Measurements from ENCODE around the gene ARID5B. TPM values are rescaled to one million over a fixed set of nuclear protein-coding genes. Genes with fewer than 3 reads are reported as not detected.
A peak's percentile ranks its signal among the peaks of the same experiment; 100 is the strongest.

Gene ARID5B
- total RNA-seq, 1 donor, result 94.1 TPM

GRCh38 chr10:62033125-62033524 is 131.6 kb downstream of the ARID5B start:
- Histone ChIP-seq H4K20me1 (ENCODE audit: insufficient read depth, low read length) (no peaks in the 10 kb centered on the region), H3K27me3 (ENCODE audit: insufficient read depth, low read length) (no peaks in the 10 kb centered on the region), H3K79me2 (ENCODE audit: insufficient read depth, low read length) (peaks cover 29% of the 10 kb centered on the region), H3K4me2 (ENCODE audit: insufficient read depth, low read length) (no peak overlapping the region), H2AFZ (ENCODE audit: low read length) (no peak overlapping the region), H3K4me3 (ENCODE audit: insufficient read depth, low read length) (no peak overlapping the region), H3K36me3 (ENCODE audit: insufficient read depth, low read length) (no peaks in the 10 kb centered on the region), H3K9me3 (ENCODE audit: low read depth, low read length) (no peaks in the 10 kb centered on the region), H3K4me1 (ENCODE audit: insufficient read depth, low read length) (peaks cover 31% of the 10 kb centered on the region), H3K27ac (ENCODE audit: low read depth, low read length) (no peak overlapping the region)
- DNase-seq (ENCODE audit: insufficient read length, low spot score, missing footprints), result no peak
- no peak for TF ChIP-seq CTCF (IDR thresholded peaks at IDR 0.05; ENCODE audit: extremely low read depth, low read depth, low read length)

- H3K79me2 ChIP-seq (ENCODE audit: insufficient read depth, low read length), result peaks cover 27% of the 10 kb centered on the region
Observed at GRCh38 chr10:62034096-62034640, 132.7 kb downstream of the ARID5B start.

GRCh38 chr10:62036186-62037081 is 134.9 kb downstream of the ARID5B start:
- no peak overlapping the region for H2AFZ ChIP-seq (ENCODE audit: low read length)
- peaks cover 43% of the 10 kb centered on the region for H3K4me1 ChIP-seq (ENCODE audit: insufficient read depth, low read length)
- no peaks in the 10 kb centered on the region for H3K36me3 ChIP-seq (ENCODE audit: insufficient read depth, low read length)
- DNase-seq (ENCODE audit: insufficient read length, low spot score, missing footprints), result peak; percentile 66
- no peak overlapping the region for H3K4me3 ChIP-seq (ENCODE audit: insufficient read depth, low read length)
- H3K4me2 ChIP-seq (ENCODE audit: insufficient read depth, low read length), result peak overlapping the region; percentile 33
- H4K20me1 ChIP-seq (ENCODE audit: insufficient read depth, low read length), result no peaks in the 10 kb centered on the region
- peak overlapping the region; percentile 54 for H3K27ac ChIP-seq (ENCODE audit: low read depth, low read length)
- TF ChIP-seq CTCF (IDR thresholded peaks at IDR 0.05; ENCODE audit: extremely low read depth, low read depth, low read length), result no peak
- no peaks in the 10 kb centered on the region for H3K9me3 ChIP-seq (ENCODE audit: low read depth, low read length)
- H3K79me2 ChIP-seq (ENCODE audit: insufficient read depth, low read length), result peaks cover 32% of the 10 kb centered on the region
- no peaks in the 10 kb centered on the region for H3K27me3 ChIP-seq (ENCODE audit: insufficient read depth, low read length)

More at GRCh38 chr10:62034096-62034640, 132.7 kb downstream of the ARID5B start:
- DNase-seq (ENCODE audit: insufficient read length, low spot score, missing footprints), result no peak
- Histone ChIP-seq H2AFZ (ENCODE audit: low read length) (no peak overlapping the region), H4K20me1 (ENCODE audit: insufficient read depth, low read length) (no peaks in the 10 kb centered on the region), H3K4me3 (ENCODE audit: insufficient read depth, low read length) (no peak overlapping the region), H3K27ac (ENCODE audit: low read depth, low read length) (no peak overlapping the region), H3K36me3 (ENCODE audit: insufficient read depth, low read length) (no peaks in the 10 kb centered on the region), H3K4me1 (ENCODE audit: insufficient read depth, low read length) (peaks cover 30% of the 10 kb centered on the region), H3K4me2 (ENCODE audit: insufficient read depth, low read length) (no peak overlapping the region), H3K9me3 (ENCODE audit: low read depth, low read length) (no peaks in the 10 kb centered on the region), H3K27me3 (ENCODE audit: insufficient read depth, low read length) (no peaks in the 10 kb centered on the region)
- TF ChIP-seq CTCF (IDR thresholded peaks at IDR 0.05; ENCODE audit: extremely low read depth, low read depth, low read length), result no peak

- Histone ChIP-seq H3K9me3 (ENCODE audit: low read depth, low read length) (no peaks in the 10 kb centered on the region), H3K79me2 (ENCODE audit: insufficient read depth, low read length) (peaks cover 34% of the 10 kb centered on the region), H4K20me1 (ENCODE audit: insufficient read depth, low read length) (no peaks in the 10 kb centered on the region), H3K4me2 (ENCODE audit: insufficient read depth, low read length) (peak overlapping the region; percentile 33), H3K4me1 (ENCODE audit: insufficient read depth, low read length) (peaks cover 43% of the 10 kb centered on the region), H3K36me3 (ENCODE audit: insufficient read depth, low read length) (no peaks in the 10 kb centered on the region), H3K4me3 (ENCODE audit: insufficient read depth, low read length) (no peak overlapping the region), H2AFZ (ENCODE audit: low read length) (no peak overlapping the region), H3K27me3 (ENCODE audit: insufficient read depth, low read length) (no peaks in the 10 kb centered on the region), H3K27ac (ENCODE audit: low read depth, low read length) (peak overlapping the region; percentile 54)
- TF ChIP-seq CTCF (IDR thresholded peaks at IDR 0.05; ENCODE audit: extremely low read depth, low read depth, low read length), result no peak
- peak; percentile 41 for DNase-seq (ENCODE audit: insufficient read length, low spot score, missing footprints)
Observed at GRCh38 chr10:62037166-62037831, 135.8 kb downstream of the ARID5B start.
